Brain microvascular endothelial cell (primary cell): Measurements from ENCODE around the gene HIVEP1.

Experiments used
- DNase-seq: peaks from one replicate; pipeline ENCODE4 v3.0.0-alpha.2; 2020
- H3K27ac ChIP-seq: fragments of 250-450 bp; sonication (Bioruptor Pico); 2 replicates; pipeline ENCODE4 v1.5.1; 2020; ENCODE audit warnings: mild to moderate bottlenecking, moderate library complexity
- H3K27me3 ChIP-seq: fragments of 250-450 bp; sonication (Bioruptor Pico); replicated peaks from 2 replicates; pipeline ENCODE4 v1.5.1; 2020; ENCODE audit warnings: mild to moderate bottlenecking
- H3K36me3 ChIP-seq: fragments of 250-450 bp; sonication (Bioruptor Pico); replicated peaks from 2 replicates; pipeline ENCODE4 v1.5.1; 2020; ENCODE audit warnings: mild to moderate bottlenecking
- H3K4me3 ChIP-seq: 2 replicates; pipeline ENCODE4 v1.5.1; 2011; ENCODE audit warnings: low read depth, mild to moderate bottlenecking, control low read depth, low read length, moderate library complexity
- CTCF ChIP-seq: IDR thresholded peaks from 2 replicates; pipeline ENCODE4 v1.5.1; 2011; ENCODE audit warnings: low read depth, mild to moderate bottlenecking, moderate library complexity, low read length, control low read depth, inconsistent platforms; ENCODE audit errors: missing control alignments
- in situ Hi-C: cut with HindIII; loops from 2 replicates; pipeline ENCODE4 v1.10.0; 2017; ENCODE audit warnings: low sequenced_read_pairs, low pct_ligation_motif_present

The HIVEP1 gene

DNA sequence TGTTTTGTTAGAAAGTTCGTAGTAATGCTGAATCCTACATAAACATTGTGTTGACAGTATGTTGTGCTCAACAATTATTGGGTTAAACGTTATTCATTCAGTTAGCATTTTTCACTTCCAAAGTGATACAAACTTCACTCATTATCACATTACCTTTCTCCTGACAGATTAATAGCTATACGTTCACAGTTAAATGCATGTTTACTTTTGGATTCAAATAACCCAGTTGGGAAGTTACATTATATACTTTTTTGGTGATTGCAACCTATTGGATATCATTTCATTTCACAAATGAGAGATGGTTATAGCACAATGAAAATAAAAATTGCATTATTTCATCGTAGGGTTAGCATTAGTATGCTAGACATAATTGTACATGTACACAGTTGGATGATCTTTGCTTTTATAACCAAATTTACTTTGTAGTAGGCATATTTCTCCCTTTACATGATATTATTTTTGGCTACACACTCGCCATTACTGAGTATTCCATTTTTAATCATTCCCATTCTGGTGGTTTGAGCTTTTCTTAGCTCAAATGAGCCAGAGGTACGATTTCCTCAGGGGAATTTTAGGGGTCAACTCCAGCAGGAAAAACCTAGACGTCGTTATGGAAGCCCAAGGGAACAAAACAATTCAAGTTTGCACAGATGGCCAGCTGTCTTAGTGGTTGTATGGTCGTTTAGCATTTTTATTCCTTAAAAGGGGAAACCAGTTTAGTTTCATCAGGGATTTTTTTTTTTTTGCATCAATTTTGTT lies 2.1 kb upstream of the HIVEP1 start:
- in situ Hi-C loops: loop anchor here (25.0 kb wide), 1 partner anchor 248 kb away; no protein-coding TSS in a partner anchor
- peak overlapping the region; percentile 74 for H3K4me3 ChIP-seq
- no peaks in the 10 kb centered on the region for H3K36me3 ChIP-seq
- peak; percentile 47 for DNase-seq
- no peaks in the 10 kb centered on the region for H3K27me3 ChIP-seq
- peak overlapping the region; percentile 93 for H3K27ac ChIP-seq
- no peak for TF ChIP-seq CTCF

DNA sequence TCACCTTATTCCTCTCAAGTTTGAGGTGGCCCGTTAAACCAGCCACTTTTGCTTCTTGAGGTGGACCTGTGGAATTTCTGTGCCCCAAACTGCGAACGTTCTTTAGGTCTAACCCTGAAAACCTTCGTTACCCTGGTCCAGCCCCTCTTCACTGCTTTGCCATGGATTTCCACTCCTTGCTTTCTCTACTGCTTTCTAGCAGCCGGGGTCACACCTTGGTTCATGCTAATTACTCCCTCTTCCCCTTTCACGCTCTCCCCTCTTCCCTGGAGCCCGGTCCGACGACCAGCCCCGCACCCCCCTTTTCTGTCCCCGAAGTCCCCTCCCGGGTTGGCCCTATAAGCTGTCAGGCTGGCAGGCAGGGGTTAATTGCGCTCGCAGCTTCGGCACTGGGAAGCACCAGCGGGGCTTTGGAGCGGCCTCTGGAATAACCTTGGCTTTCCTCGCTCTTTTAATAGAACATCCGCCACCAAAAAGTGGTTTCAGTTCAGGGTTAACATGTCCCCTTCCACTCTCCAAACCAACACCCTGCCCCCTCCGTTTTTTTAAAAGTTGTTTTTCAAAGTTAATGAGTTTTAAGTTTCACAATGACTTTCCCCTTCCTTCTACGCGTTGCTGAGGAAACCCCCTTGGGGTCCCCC lies 1.4 kb upstream of the HIVEP1 start:
- DNase-seq: peak; percentile 38
- H3K4me3 ChIP-seq: peak overlapping the region; percentile 74
- no peaks in the 10 kb centered on the region for H3K36me3 ChIP-seq
- H3K27ac ChIP-seq: peak overlapping the region; percentile 93
- in situ Hi-C loops: loop anchor here (25.0 kb wide), 1 partner anchor 248 kb away; no protein-coding TSS in a partner anchor
- no peak for TF ChIP-seq CTCF
- H3K27me3 ChIP-seq: no peaks in the 10 kb centered on the region

- peak; percentile 97 for DNase-seq
- Histone ChIP-seq H3K4me3 (peak overlapping the region; percentile 63), H3K27me3 (no peaks in the 10 kb centered on the region), H3K27ac (peak overlapping the region; percentile 93), H3K36me3 (no peaks in the 10 kb centered on the region)
- in situ Hi-C loops: loop anchor here (25.0 kb wide), 1 partner anchor 249 kb away; no protein-coding TSS in a partner anchor
- TF ChIP-seq CTCF: no peak
These were observed 655 bp upstream of the HIVEP1 start for GRCh38 chr6:12011276-12012037.

DNA sequence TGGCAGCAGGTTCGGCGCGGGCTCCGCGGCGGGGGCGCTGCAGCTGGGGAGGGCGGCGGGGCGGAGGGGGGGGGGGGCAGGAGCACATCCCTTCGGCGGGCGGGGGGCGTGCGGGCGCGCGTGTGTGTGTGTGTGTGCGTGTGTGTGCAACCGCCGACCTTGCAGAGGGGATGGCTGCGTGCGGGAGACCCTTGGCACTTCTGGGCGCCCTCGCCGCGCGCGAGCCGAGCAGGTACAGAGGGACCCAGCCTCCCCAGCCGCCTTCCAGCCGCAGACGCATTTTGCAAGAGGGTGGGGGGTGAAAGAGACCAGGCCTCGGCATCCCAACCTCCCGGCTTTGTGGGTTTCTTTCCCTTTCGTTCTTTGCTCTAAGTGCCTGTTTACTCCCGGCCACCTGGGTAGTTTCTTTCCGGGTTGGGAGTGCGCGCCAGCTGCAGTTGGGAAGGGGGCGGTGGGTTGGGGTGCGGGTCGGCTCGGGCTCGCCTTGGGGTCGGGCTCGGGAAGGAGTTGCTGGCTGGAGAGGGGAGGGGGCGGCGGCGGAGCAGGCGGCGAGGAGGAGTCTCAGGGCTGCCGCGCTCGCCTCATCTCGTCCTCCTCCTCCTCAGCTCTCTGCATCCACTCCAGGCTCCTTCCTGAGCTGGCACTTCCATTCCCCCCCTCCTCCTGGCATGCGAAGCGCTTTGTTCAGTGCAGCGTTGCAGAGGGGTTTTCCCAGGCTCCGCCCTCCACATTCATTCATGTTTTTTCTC lies 620 bp downstream of the HIVEP1 start:
- Histone ChIP-seq H3K27ac (peak overlapping the region; percentile 90), H3K4me3 (peak overlapping the region; percentile 90), H3K27me3 (no peaks in the 10 kb centered on the region), H3K36me3 (peaks cover 5% of the 10 kb centered on the region)
- no peak for TF ChIP-seq CTCF
- in situ Hi-C loops: loop anchor here (25.0 kb wide), 1 partner anchor 250 kb away; no protein-coding TSS in a partner anchor
- peak; percentile 88 for DNase-seq

DNA sequence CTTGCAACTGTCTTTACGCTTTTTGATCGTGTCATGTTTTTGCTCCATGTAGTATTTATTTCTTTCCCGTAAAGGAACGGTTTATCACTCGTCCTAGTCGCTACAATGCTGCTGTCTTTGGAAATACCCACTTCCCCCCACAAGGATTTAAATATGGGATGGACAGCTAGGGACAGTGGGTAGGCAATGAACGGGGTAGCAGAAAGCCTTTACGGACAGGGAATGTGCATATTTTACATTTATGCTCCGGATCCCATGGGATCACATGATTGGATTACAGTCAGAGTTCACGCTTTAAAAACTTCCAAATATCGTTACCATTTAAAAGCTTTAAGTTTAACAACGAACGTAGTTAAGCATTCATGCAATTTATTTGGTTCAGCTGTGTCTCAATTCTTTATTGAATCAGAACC lies 1.2 kb downstream of the HIVEP1 start:
- peaks cover 5% of the 10 kb centered on the region for H3K36me3 ChIP-seq
- in situ Hi-C loops: loop anchor here (25.0 kb wide), 1 partner anchor 251 kb away; no protein-coding TSS in a partner anchor
- H3K4me3 ChIP-seq: peak overlapping the region; percentile 90
- no peak for TF ChIP-seq CTCF
- no peak for DNase-seq
- peak overlapping the region; percentile 90 for H3K27ac ChIP-seq
- H3K27me3 ChIP-seq: no peaks in the 10 kb centered on the region
